OCI-LY7 (cell line): Measurements from ENCODE around the gene SETD1B. TPM values are rescaled to one million over a fixed set of nuclear protein-coding genes. Genes with fewer than 3 reads are reported as not detected.

Experiments used
- BruUV-seq: library from RNA; stranded (reverse); fragments of 400-500 nt; replicated peaks from 2 replicates; lab custom pipeline; 2021; lab: Mats Ljungman, UMichigan
- CTCF ChIA-PET: fragments of 300-600 bp; sonication (Branson Sonifier 250); formaldehyde crosslinking; loops from one replicate; lab custom pipeline; 2022; ENCODE audit warnings: antibody characterized with exemption; ENCODE audit not compliant: unreplicated experiment; lab: Charles Lee
- POLR2A ChIA-PET: fragments of 300-600 bp; sonication (Branson Sonifier 250); formaldehyde crosslinking; loops from one replicate; lab custom pipeline; 2022; ENCODE audit warnings: antibody characterized with exemption; lab: Charles Lee
- DNase-seq: peaks from one replicate; pipeline ENCODE4 v3.0.0-alpha.2; 2015; ENCODE audit warnings: low spot score
- H2AFZ ChIP-seq: fragments of 200-600 bp; sonication (generic), shearing (Covaris generic); 2 replicates; pipeline ENCODE4 v1.6.1; 2014; ENCODE audit warnings: mild to moderate bottlenecking, antibody characterized with exemption, low read length, moderate library complexity
- H3K27ac ChIP-seq: fragments of 200-600 bp; sonication (generic); 2 replicates; pipeline ENCODE4 v1.5.1; 2014; ENCODE audit warnings: mixed run types, low read depth, mild to moderate bottlenecking, moderate library complexity, low read length, inconsistent platforms; ENCODE audit not compliant: poor library complexity, severe bottlenecking
- H3K36me3 ChIP-seq: fragments of 200-600 bp; sonication (generic); 2 replicates; pipeline ENCODE4 v1.6.1; 2014; ENCODE audit warnings: mild to moderate bottlenecking, antibody characterized with exemption, low read length, moderate library complexity, mixed read lengths; ENCODE audit not compliant: insufficient read depth
- H3K4me1 ChIP-seq: fragments of 200-600 bp; sonication (generic); 2 replicates; pipeline ENCODE4 v1.5.1; 2014; ENCODE audit warnings: mild to moderate bottlenecking, low read length; ENCODE audit not compliant: insufficient read depth, poor library complexity, severe bottlenecking
- H3K4me2 ChIP-seq: fragments of 200-600 bp; sonication (generic); 2 replicates; pipeline ENCODE4 v1.6.1; 2014; ENCODE audit warnings: mild to moderate bottlenecking, low read length
- H3K4me3 ChIP-seq: fragments of 200-600 bp; sonication (generic); 2 replicates; pipeline ENCODE4 v1.5.1; 2014; ENCODE audit warnings: mild to moderate bottlenecking, low read depth, low read length; ENCODE audit not compliant: poor library complexity, severe bottlenecking
- H3K79me2 ChIP-seq: fragments of 200-600 bp; sonication (generic); 2 replicates; pipeline ENCODE4 v1.6.1; 2016; ENCODE audit warnings: low read depth, mild to moderate bottlenecking, low read length, moderate library complexity, mixed read lengths; ENCODE audit not compliant: insufficient read depth
- H3K9me2 ChIP-seq: fragments of 200-600 bp; sonication (generic); 2 replicates; pipeline ENCODE4 v1.6.1; 2016; ENCODE audit warnings: mild to moderate bottlenecking, low read length, mixed read lengths; ENCODE audit not compliant: insufficient read depth
- H3K9me3 ChIP-seq: fragments of 200-600 bp; sonication (generic); 2 replicates; pipeline ENCODE4 v1.6.1; 2014; ENCODE audit warnings: mild to moderate bottlenecking, mixed run types, low read length, mixed read lengths
- H4K20me1 ChIP-seq: fragments of 200-600 bp; sonication (generic); 2 replicates; pipeline ENCODE4 v1.6.1; 2014; ENCODE audit warnings: mild to moderate bottlenecking, antibody characterized with exemption, low read length, moderate library complexity, mixed read lengths; ENCODE audit not compliant: insufficient read depth
- EZH2phosphoT487 ChIP-seq: fragments of 200-600 bp; sonication (generic); IDR thresholded peaks from 2 replicates; pipeline ENCODE4 v1.6.1; 2018; ENCODE audit warnings: low read depth, borderline replicate concordance, mild to moderate bottlenecking, mixed run types, antibody characterized with exemption, low read length, moderate library complexity, mixed read lengths
- intact Hi-C: fragments of 100-400 bp; cut with micrococcal nuclease; formaldehyde crosslinking; loops from one replicate; pipeline ENCODE4 v1.10.0; 2022; ENCODE audit not compliant: unreplicated experiment
- total RNA-seq, 2 experiments: library from RNA; depleted of rRNA in 1 of 2; stranded (reverse); fragments of >200 nt in 1 of 2; shearing (Covaris generic) in 1 of 2; gene quantifications; 2 replicates each; pipeline ENCODE4 v1.2.3, GENCODE V29; 2014 to 2022
- TF ChIP-seq, protein P1 (sequence below): fragments of 200-600 bp; sonication (generic); conservative IDR thresholded peaks from 2 replicates; pipeline ENCODE4 v1.5.1; 2014; ENCODE audit warnings: mild to moderate bottlenecking, antibody characterized with exemption, low read length, moderate library complexity, mixed read lengths

Gene SETD1B
- total RNA-seq, 2 experiments from 2014 or later = 4.7 to 22.5 TPM

DNA sequence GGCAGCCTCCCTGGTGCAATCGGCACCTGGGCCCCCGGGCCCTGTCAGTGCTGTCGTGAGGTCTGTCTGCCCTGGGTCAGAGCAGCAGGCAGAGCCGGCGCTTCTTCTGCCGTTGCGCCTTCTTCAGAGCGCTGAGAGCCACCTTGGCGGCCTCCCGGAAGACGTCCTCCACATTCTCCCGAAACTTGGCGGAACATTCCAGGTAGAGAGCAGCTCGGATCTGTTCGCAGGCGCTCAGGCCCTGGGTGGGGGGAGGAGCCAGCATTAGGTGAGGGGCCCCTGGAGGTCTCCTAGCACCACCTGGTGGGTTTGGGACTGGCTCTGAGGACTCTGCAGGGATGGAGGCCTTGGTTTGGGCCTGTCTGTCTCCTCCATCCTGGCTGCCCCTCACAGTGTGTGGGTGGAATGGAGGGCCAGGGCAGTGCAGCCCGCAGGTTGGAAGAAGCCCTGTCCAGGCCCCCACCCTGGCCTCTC, 24.4 kb upstream of the SETD1B start:
- Histone ChIP-seq H3K27ac (no peak overlapping the region), H2AFZ (no peak overlapping the region), H3K9me2 (no peaks in the 10 kb centered on the region), H4K20me1 (no peaks in the 10 kb centered on the region), H3K79me2 (no peaks in the 10 kb centered on the region), H3K9me3 (no peaks in the 10 kb centered on the region), H3K4me1 (peaks cover 41% of the 10 kb centered on the region), H3K4me2 (no peak overlapping the region), H3K36me3 (peaks cover 23% of the 10 kb centered on the region; the same call in 1 of the 2 replicates), H3K4me3 (no peak overlapping the region)
- intact Hi-C loops = no loop called here
- no peak for DNase-seq
- TF ChIP-seq EZH2phosphoT487 = no peak
- TF ChIP-seq, protein P1, sequence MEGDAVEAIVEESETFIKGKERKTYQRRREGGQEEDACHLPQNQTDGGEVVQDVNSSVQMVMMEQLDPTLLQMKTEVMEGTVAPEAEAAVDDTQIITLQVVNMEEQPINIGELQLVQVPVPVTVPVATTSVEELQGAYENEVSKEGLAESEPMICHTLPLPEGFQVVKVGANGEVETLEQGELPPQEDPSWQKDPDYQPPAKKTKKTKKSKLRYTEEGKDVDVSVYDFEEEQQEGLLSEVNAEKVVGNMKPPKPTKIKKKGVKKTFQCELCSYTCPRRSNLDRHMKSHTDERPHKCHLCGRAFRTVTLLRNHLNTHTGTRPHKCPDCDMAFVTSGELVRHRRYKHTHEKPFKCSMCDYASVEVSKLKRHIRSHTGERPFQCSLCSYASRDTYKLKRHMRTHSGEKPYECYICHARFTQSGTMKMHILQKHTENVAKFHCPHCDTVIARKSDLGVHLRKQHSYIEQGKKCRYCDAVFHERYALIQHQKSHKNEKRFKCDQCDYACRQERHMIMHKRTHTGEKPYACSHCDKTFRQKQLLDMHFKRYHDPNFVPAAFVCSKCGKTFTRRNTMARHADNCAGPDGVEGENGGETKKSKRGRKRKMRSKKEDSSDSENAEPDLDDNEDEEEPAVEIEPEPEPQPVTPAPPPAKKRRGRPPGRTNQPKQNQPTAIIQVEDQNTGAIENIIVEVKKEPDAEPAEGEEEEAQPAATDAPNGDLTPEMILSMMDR = no peak
- CTCF ChIA-PET = interaction anchor here (0.9 kb wide), 1 partner anchor 15 kb away, joined by 3 read pairs; no protein-coding TSS in a partner anchor
- BruUV-seq = no TSS peak
- POLR2A ChIA-PET = no interaction called here

DNA sequence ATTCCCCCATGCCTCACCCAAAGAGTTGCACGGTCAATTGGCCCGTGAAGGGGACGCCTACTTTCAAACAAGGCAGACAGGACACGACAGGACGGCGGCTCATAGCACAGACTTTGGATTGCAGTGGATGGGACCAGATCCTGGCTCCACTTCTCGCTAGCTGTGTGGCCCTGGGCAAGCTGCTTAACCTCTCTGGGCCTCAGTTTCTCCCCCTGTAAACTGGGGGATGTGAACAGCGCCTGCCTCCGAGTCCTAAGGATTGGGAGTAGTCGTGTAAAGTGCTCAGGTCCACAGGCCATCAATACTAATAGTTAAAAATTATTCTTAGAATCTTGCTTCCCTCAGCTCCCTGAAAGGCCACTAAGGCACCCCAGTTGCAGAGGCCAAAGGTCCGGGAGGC, 23.4 kb upstream of the SETD1B start:
- Histone ChIP-seq H3K36me3 (peaks cover 23% of the 10 kb centered on the region; the same call in 1 of the 2 replicates), H3K4me1 (peaks cover 46% of the 10 kb centered on the region), H3K9me2 (no peaks in the 10 kb centered on the region), H3K9me3 (no peaks in the 10 kb centered on the region), H3K79me2 (no peaks in the 10 kb centered on the region), H3K27ac (no peak overlapping the region), H3K4me2 (no peak overlapping the region), H3K4me3 (no peak overlapping the region), H2AFZ (no peak overlapping the region), H4K20me1 (no peaks in the 10 kb centered on the region)
- no TSS peak for BruUV-seq
- CTCF ChIA-PET = no interaction called here
- POLR2A ChIA-PET = no interaction called here
- intact Hi-C loops = no loop called here
- TF ChIP-seq, protein P1 = no peak
- no peak for TF ChIP-seq EZH2phosphoT487
- no peak for DNase-seq

DNA sequence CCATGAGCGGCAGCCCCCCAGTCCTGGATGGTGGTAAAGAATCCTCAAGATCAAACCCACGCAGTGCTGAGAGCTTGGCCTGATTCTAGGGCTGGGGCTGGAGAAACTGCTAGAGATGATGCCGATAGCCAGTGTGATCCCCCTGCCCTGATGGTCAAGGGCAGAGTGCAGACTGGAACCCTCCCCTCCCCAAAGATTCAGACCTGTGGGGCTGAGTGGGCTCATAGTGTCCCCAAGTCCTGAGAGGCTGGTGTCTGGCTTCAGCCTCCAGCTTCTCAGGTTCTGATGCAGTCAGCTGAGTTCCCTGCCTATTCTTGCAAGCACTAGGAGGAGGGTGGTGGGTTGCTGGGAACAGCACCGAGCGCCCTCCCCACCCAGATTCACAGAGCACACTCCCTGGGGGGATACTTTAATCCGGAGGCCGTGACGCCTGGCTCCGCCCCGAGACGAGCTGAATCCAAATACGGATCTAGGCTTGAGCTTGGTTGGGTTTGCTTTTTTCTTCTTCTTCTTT, 22.3 kb upstream of the SETD1B start:
- Histone ChIP-seq H3K27ac (peak overlapping the region; percentile 61), H3K36me3 (peaks cover 17% of the 10 kb centered on the region; the same call in 1 of the 2 replicates), H3K9me2 (no peaks in the 10 kb centered on the region), H3K79me2 (no peaks in the 10 kb centered on the region), H3K4me1 (peaks cover 39% of the 10 kb centered on the region), H2AFZ (no peak overlapping the region), H3K4me2 (peak overlapping the region; percentile 62), H3K9me3 (no peaks in the 10 kb centered on the region), H3K4me3 (peak overlapping the region; percentile 20), H4K20me1 (no peaks in the 10 kb centered on the region)
- TF ChIP-seq EZH2phosphoT487 = no peak
- TF ChIP-seq, protein P1 = no peak
- CTCF ChIA-PET = interaction anchor here (0.6 to 1.6 kb wide), 5 partner anchors 11 to 29 kb away, joined by 3 to 13 read pairs (median 3); partner anchors contain the start of gene RHOF
- intact Hi-C loops = no loop called here
- no peak for DNase-seq
- no TSS peak for BruUV-seq
- POLR2A ChIA-PET = interaction anchor here (0.6 to 1.7 kb wide), 8 partner anchors 8 to 110 kb away, joined by 3 to 9 read pairs (median 5); no protein-coding TSS in a partner anchor
